A549 (cell line): Measurements from ENCODE around the gene OLIG1.

Experiments used
- CHD2 ChIP-seq: fragments of 150-350 bp; IDR thresholded peaks from 2 replicates; pipeline ENCODE4 v1.6.1; 2014; ENCODE audit warnings: low read length; ENCODE audit not compliant: partially characterized antibody
- KDM1A ChIP-seq: fragments of 200-600 bp; sonication (generic); IDR thresholded peaks from 2 replicates; pipeline ENCODE4 v1.6.1; 2016; ENCODE audit warnings: low read depth, mild to moderate bottlenecking
- POLR2A ChIP-seq: IDR thresholded peaks from 2 replicates; pipeline ENCODE4 v1.6.1; 2012; ENCODE audit warnings: mild to moderate bottlenecking, low read length
- TF ChIP-seq, protein P1 (sequence below): fragments of >200 bp; sonication (Bioruptor Twin); formaldehyde crosslinking; IDR thresholded peaks from 3 replicates; pipeline ENCODE4 v1.5.1; 2016
- TF ChIP-seq, protein P2 (sequence below): IDR thresholded peaks from 2 replicates; pipeline ENCODE4 v1.6.1; 2012
- TF ChIP-seq, protein P3 (sequence below): fragments of 250-450 bp; sonication (Bioruptor Pico); IDR thresholded peaks from 2 replicates; pipeline ENCODE4 v1.5.0; 2021; ENCODE audit warnings: mild to moderate bottlenecking, moderate library complexity, borderline replicate concordance

DNA sequence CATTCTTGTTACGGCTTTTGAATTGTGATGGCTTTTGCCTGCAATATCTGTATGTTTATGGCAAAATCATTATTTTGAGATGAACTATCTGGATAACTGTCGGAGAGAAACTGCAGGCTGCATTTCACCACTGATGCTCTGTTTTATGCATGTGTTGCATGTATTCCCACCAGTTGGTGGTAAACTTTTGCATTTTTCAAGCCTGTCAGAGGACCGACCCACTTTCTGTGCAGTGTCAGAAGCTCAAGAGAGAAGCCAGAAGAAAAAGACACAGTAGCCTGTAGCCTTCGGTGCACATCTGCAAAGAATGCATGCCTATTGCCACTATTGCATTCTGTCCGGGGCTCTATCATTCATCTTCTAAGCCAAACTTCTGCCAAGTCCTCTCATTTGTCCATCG lies 41.6 kb downstream of the OLIG1 start:
- TF ChIP-seq POLR2A (no peak), KDM1A (no peak), CHD2 (no peak)
- TF ChIP-seq, protein P1, sequence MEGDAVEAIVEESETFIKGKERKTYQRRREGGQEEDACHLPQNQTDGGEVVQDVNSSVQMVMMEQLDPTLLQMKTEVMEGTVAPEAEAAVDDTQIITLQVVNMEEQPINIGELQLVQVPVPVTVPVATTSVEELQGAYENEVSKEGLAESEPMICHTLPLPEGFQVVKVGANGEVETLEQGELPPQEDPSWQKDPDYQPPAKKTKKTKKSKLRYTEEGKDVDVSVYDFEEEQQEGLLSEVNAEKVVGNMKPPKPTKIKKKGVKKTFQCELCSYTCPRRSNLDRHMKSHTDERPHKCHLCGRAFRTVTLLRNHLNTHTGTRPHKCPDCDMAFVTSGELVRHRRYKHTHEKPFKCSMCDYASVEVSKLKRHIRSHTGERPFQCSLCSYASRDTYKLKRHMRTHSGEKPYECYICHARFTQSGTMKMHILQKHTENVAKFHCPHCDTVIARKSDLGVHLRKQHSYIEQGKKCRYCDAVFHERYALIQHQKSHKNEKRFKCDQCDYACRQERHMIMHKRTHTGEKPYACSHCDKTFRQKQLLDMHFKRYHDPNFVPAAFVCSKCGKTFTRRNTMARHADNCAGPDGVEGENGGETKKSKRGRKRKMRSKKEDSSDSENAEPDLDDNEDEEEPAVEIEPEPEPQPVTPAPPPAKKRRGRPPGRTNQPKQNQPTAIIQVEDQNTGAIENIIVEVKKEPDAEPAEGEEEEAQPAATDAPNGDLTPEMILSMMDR, result no peak
- TF ChIP-seq, protein P2, sequence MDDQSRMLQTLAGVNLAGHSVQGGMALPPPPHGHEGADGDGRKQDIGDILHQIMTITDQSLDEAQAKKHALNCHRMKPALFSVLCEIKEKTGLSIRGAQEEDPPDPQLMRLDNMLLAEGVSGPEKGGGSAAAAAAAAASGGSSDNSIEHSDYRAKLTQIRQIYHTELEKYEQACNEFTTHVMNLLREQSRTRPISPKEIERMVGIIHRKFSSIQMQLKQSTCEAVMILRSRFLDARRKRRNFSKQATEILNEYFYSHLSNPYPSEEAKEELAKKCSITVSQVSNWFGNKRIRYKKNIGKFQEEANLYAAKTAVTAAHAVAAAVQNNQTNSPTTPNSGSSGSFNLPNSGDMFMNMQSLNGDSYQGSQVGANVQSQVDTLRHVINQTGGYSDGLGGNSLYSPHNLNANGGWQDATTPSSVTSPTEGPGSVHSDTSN, result no peak
- TF ChIP-seq, protein P3, sequence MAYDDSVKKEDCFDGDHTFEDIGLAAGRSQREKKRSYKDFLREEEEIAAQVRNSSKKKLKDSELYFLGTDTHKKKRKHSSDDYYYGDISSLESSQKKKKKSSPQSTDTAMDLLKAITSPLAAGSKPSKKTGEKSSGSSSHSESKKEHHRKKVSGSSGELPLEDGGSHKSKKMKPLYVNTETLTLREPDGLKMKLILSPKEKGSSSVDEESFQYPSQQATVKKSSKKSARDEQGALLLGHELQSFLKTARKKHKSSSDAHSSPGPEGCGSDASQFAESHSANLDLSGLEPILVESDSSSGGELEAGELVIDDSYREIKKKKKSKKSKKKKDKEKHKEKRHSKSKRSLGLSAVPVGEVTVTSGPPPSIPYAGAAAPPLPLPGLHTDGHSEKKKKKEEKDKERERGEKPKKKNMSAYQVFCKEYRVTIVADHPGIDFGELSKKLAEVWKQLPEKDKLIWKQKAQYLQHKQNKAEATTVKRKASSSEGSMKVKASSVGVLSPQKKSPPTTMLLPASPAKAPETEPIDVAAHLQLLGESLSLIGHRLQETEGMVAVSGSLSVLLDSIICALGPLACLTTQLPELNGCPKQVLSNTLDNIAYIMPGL (CRISPR knock-in tag), result no peak
